Measurements from ENCODE around the gene THBS1.

THBS1 gene

GRCh38 chr15:39575180-39575579, 5.7 kb upstream of the THBS1 start:
- DNase-seq, result no peak

GRCh38 chr15:39578851-39579486, 1.9 kb upstream of the THBS1 start:
- DNase-seq, result no peak

- DNase-seq, result no peak
Measured at GRCh38 chr15:39579487-39580116, 1.3 kb upstream of the THBS1 start.

- peak; percentile 23 for DNase-seq
Measured at GRCh38 chr15:39580117-39580484, 778 bp upstream of the THBS1 start.

- no peak for DNase-seq
Measured at GRCh38 chr15:39581242-39581792, 438 bp downstream of the THBS1 start.

GRCh38 chr15:39581793-39582285, 960 bp downstream of the THBS1 start:
- DNase-seq, result no peak

GRCh38 chr15:39582286-39582976, 1.6 kb downstream of the THBS1 start:
- DNase-seq, result no peak

GRCh38 chr15:39582977-39583595, 2.2 kb downstream of the THBS1 start:
- DNase-seq, result no peak

- DNase-seq, result no peak
Measured at GRCh38 chr15:39583596-39584265, 2.9 kb downstream of the THBS1 start.

- DNase-seq, result no peak
Measured at GRCh38 chr15:39584266-39584659, 3.4 kb downstream of the THBS1 start.

- no peak for DNase-seq
Measured at GRCh38 chr15:39584662-39585388, 3.9 kb downstream of the THBS1 start.

GRCh38 chr15:39585389-39585841, 4.5 kb downstream of the THBS1 start:
- no peak for DNase-seq

GRCh38 chr15:39585871-39586301, 5.0 kb downstream of the THBS1 start:
- DNase-seq, result no peak

- DNase-seq, result no peak
Measured at GRCh38 chr15:39586387-39587095, 5.7 kb downstream of the THBS1 start.

GRCh38 chr15:39587096-39587721, 6.3 kb downstream of the THBS1 start:
- no peak for DNase-seq

GRCh38 chr15:39587731-39588530, 7.1 kb downstream of the THBS1 start:
- no peak for DNase-seq

- DNase-seq, result no peak
Measured at GRCh38 chr15:39588531-39589192, 7.8 kb downstream of the THBS1 start.

- DNase-seq, result no peak
Measured at GRCh38 chr15:39589193-39589814, 8.4 kb downstream of the THBS1 start.
